MM.1S (cell line): ENCODE data around the gene AP3D1.

ENCODE experiments used
- DNase-seq: peaks from one replicate; pipeline ENCODE4 v3.0.0-alpha.2; 2015
- H2AFZ ChIP-seq: fragments of 300-600 bp; sonication (generic); 2 replicates; pipeline ENCODE4 v1.6.0; 2016; ENCODE audit warnings: antibody characterized with exemption, low read length
- H3F3A ChIP-seq: fragments of 300-600 bp; sonication (generic); 2 replicates; pipeline ENCODE4 v1.6.1; 2016; ENCODE audit warnings: mild to moderate bottlenecking, antibody characterized with exemption, low read length, moderate library complexity, mixed read lengths; ENCODE audit not compliant: insufficient read depth
- H3K27ac ChIP-seq: fragments of 300-600 bp; sonication (generic); 2 replicates; pipeline ENCODE4 v1.5.1; 2016; ENCODE audit warnings: mild to moderate bottlenecking, low read length
- H3K27me3 ChIP-seq: fragments of 300-600 bp; sonication (generic); replicated peaks from 2 replicates; pipeline ENCODE4 v1.6.0; 2016; ENCODE audit warnings: low read length; ENCODE audit not compliant: insufficient read depth
- H3K36me3 ChIP-seq: fragments of 300-600 bp; sonication (generic); replicated peaks from 2 replicates; pipeline ENCODE4 v1.6.1; 2016; ENCODE audit warnings: mild to moderate bottlenecking, low read length, mixed read lengths; ENCODE audit not compliant: insufficient read depth
- H3K4me1 ChIP-seq: fragments of 300-600 bp; sonication (generic); 2 replicates; pipeline ENCODE4 v1.6.1; 2016; ENCODE audit warnings: low read length, mixed read lengths
- H3K4me2 ChIP-seq: fragments of 300-600 bp; sonication (generic); 2 replicates; pipeline ENCODE4 v1.6.0; 2016; ENCODE audit warnings: low read depth, low read length
- H3K4me3 ChIP-seq: fragments of 300-600 bp; sonication (generic); 2 replicates; pipeline ENCODE4 v1.5.1; 2016; ENCODE audit warnings: low read length, mixed read lengths
- H3K79me2 ChIP-seq: fragments of 300-600 bp; sonication (generic); 2 replicates; pipeline ENCODE4 v1.6.1; 2016; ENCODE audit warnings: mixed run types, low read length, mixed read lengths
- H3K9ac ChIP-seq: fragments of 300-600 bp; sonication (generic); 2 replicates; pipeline ENCODE4 v1.6.1; 2016; ENCODE audit warnings: low read length, mixed read lengths
- H3K9me2 ChIP-seq: fragments of 300-600 bp; sonication (generic); replicated peaks from 2 replicates; pipeline ENCODE4 v1.6.1; 2016; ENCODE audit warnings: mild to moderate bottlenecking, low read length, mixed read lengths; ENCODE audit not compliant: insufficient read depth
- H3K9me3 ChIP-seq: fragments of 300-600 bp; sonication (generic); replicated peaks from 2 replicates; pipeline ENCODE4 v1.6.1; 2016; ENCODE audit warnings: mild to moderate bottlenecking, low read length, mixed read lengths; ENCODE audit not compliant: insufficient read depth
- H4K20me1 ChIP-seq: fragments of 300-600 bp; sonication (generic); 2 replicates; pipeline ENCODE4 v1.6.1; 2016; ENCODE audit warnings: mild to moderate bottlenecking, low read length, moderate library complexity, mixed read lengths; ENCODE audit not compliant: insufficient read depth
- EZH2 ChIP-seq: fragments of 300-600 bp; sonication (generic); optimal IDR thresholded peaks from 2 replicates; pipeline ENCODE3; 2017; ENCODE audit warnings: low read depth, mild to moderate bottlenecking, antibody characterized with exemption, low read length, mixed read lengths
- EZH2phosphoT487 ChIP-seq: fragments of 300-600 bp; sonication (generic); IDR thresholded peaks from 2 replicates; pipeline ENCODE4 v1.6.1; 2018; ENCODE audit warnings: antibody characterized with exemption, low read length
- TF ChIP-seq, protein P1 (sequence below): fragments of 300-600 bp; sonication (generic); IDR thresholded peaks from 2 replicates; pipeline ENCODE4 v1.5.1; 2016; ENCODE audit warnings: antibody characterized with exemption, low read length, mixed read lengths

Gene AP3D1

DNA sequence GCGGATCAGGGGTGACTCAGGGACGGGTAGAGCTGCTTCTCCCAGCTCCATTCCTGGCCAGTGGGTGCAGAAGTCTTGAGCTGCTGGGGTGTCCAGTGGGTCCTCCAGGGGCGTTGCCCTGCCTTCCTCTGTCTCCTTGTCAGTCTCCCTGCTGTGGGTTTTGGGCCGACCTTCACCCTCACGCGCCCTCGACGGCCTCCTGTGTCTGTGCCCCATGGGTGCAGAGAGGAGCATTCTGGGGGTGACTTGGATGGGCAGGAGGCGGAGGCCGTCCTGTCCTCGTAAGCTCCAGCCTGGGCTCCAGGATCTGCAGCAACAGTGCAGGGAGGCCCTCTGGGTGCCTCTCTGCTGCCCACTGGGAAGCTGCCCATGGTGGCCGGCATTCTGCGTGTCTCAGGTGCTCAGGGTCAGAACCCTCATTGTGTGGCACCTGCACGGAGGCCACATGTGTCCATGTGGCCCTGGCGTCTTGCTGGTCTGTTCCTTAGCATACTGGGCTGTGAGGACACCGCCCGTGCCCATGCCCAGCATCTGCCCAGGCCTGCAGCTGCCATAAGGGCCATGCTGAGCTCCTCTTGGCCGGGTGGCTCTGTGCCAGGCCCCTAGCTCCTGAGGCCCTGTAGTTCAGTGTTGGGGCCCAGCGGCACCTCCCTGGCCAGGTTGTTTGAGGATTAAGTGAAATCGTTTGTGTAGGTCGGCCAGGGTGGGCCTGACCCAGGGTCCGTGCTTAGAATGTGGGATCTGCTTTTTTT is 29.7 kb upstream of the AP3D1 start:
- H3K27me3 ChIP-seq = no peaks in the 10 kb centered on the region
- peaks cover 100% of the 10 kb centered on the region for H3K79me2 ChIP-seq
- H3K27ac ChIP-seq = no peak overlapping the region
- H3K9ac ChIP-seq = no peak overlapping the region
- no peaks in the 10 kb centered on the region for H3K9me2 ChIP-seq
- H2AFZ ChIP-seq = no peak overlapping the region
- H3F3A ChIP-seq = no peaks in the 10 kb centered on the region; the same call in 1 of the 2 replicates
- H3K4me2 ChIP-seq = no peak overlapping the region
- 0 out of 2 replicates have a peak, but pooled peaks cover 3% of the 10 kb centered on the region for H3K36me3 ChIP-seq
- no peak for DNase-seq
- peaks cover 4% of the 10 kb centered on the region; the same call in 1 of the 2 replicates for H3K4me1 ChIP-seq
- no peak overlapping the region for H3K4me3 ChIP-seq
- peaks cover 55% of the 10 kb centered on the region for H4K20me1 ChIP-seq
- TF ChIP-seq, protein P1, sequence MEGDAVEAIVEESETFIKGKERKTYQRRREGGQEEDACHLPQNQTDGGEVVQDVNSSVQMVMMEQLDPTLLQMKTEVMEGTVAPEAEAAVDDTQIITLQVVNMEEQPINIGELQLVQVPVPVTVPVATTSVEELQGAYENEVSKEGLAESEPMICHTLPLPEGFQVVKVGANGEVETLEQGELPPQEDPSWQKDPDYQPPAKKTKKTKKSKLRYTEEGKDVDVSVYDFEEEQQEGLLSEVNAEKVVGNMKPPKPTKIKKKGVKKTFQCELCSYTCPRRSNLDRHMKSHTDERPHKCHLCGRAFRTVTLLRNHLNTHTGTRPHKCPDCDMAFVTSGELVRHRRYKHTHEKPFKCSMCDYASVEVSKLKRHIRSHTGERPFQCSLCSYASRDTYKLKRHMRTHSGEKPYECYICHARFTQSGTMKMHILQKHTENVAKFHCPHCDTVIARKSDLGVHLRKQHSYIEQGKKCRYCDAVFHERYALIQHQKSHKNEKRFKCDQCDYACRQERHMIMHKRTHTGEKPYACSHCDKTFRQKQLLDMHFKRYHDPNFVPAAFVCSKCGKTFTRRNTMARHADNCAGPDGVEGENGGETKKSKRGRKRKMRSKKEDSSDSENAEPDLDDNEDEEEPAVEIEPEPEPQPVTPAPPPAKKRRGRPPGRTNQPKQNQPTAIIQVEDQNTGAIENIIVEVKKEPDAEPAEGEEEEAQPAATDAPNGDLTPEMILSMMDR = no peak
- no peaks in the 10 kb centered on the region for H3K9me3 ChIP-seq

DNA sequence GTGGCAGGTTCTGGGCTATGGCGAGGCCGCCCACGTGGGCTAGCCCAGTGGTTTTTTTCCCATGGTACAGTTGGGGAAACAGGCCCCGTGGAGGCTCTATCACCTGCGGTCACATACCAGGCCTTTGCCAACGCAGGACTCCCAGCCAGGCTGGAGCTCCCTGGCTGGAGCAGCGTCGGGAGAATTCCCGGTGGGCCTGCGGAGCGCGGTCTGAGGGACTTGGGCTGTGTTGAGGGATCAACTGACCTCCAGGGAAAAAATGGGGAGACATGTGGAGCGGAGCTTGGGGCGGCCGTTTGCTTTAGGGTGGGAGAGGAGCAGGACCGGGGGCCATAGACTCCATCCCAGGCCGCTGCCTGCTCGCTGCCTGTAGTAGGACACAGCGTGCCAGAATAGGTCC is 28.7 kb upstream of the AP3D1 start:
- H4K20me1 ChIP-seq = peaks cover 58% of the 10 kb centered on the region
- H3K79me2 ChIP-seq = peaks cover 100% of the 10 kb centered on the region
- no peaks in the 10 kb centered on the region; the same call in 1 of the 2 replicates for H3F3A ChIP-seq
- no peak for TF ChIP-seq EZH2phosphoT487
- TF ChIP-seq, protein P1 = no peak
- TF ChIP-seq EZH2 = no peak
- no peaks in the 10 kb centered on the region for H3K9me3 ChIP-seq
- no peak overlapping the region for H3K27ac ChIP-seq
- no peaks in the 10 kb centered on the region for H3K27me3 ChIP-seq
- no peak overlapping the region for H3K4me2 ChIP-seq
- H3K36me3 ChIP-seq = no peaks in the 10 kb centered on the region
- H3K9ac ChIP-seq = no peak overlapping the region
- H3K4me3 ChIP-seq = no peak overlapping the region
- H3K9me2 ChIP-seq = no peaks in the 10 kb centered on the region
- H2AFZ ChIP-seq = no peak overlapping the region
- peaks cover 4% of the 10 kb centered on the region; the same call in 1 of the 2 replicates for H3K4me1 ChIP-seq
- DNase-seq = no peak

DNA sequence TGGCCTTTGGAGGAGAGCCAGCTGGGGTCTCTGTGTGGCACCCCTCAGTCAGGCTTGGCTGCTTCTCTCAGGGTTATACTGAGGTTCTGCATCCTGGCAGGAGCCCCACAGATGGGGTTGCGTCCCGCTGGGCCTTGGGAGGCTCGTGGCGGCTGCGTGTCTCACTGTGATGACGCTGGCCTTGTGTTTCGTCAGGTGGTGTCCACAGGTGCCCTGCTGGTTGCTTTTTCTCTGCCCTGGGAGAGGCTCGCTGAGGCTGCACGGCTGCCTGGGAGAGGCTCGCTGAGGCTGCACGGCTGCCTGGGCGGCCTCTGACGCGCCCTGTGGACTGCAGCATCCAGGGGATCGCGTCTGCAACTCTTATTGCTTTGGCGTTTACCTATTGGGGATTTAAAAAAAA is 27.7 kb upstream of the AP3D1 start:
- Histone ChIP-seq H3K36me3 (no peaks in the 10 kb centered on the region), H2AFZ (no peak overlapping the region), H3F3A (no peaks in the 10 kb centered on the region; the same call in 1 of the 2 replicates), H3K9me3 (no peaks in the 10 kb centered on the region), H3K4me3 (no peak overlapping the region), H3K4me2 (no peak overlapping the region), H3K79me2 (peaks cover 100% of the 10 kb centered on the region), H3K27ac (no peak overlapping the region), H3K27me3 (no peaks in the 10 kb centered on the region), H3K9me2 (no peaks in the 10 kb centered on the region), H3K9ac (no peak overlapping the region), H3K4me1 (peaks cover 4% of the 10 kb centered on the region; the same call in 1 of the 2 replicates), H4K20me1 (peaks cover 53% of the 10 kb centered on the region)
- no peak for DNase-seq
- TF ChIP-seq EZH2phosphoT487 (no peak), EZH2 (no peak)
- TF ChIP-seq, protein P1 = no peak
